Nephron (organoid): ENCODE measurements around the gene UCK1.
A peak's percentile ranks its signal among the peaks of the same experiment; 100 is the strongest.

Experiments
- H3K27ac Mint-ChIP-seq, 3 experiments: 2 replicates each; pipeline ENCODE4 v1.8.0; 2020; ENCODE audit warnings: mixed read lengths in 3 of 3, mild to moderate bottlenecking in 2 of 3, moderate library complexity in 1 of 3
- H3K27me3 Mint-ChIP-seq: 2 replicates; pipeline ENCODE4 v1.8.0; 2021; ENCODE audit warnings: low read depth, mild to moderate bottlenecking, moderate library complexity, mixed read lengths
- H3K36me3 Mint-ChIP-seq: 2 replicates; pipeline ENCODE4 v1.8.0; 2020; ENCODE audit warnings: low read depth, mixed read lengths
- H3K4me1 Mint-ChIP-seq: 2 replicates; pipeline ENCODE4 v1.8.0; 2020; ENCODE audit warnings: mixed read lengths
- H3K4me3 Mint-ChIP-seq, 3 experiments: 2 replicates each; pipeline ENCODE4 v1.8.0; 2020; ENCODE audit warnings: mild to moderate bottlenecking in 3 of 3, mixed read lengths in 3 of 3, moderate library complexity in 2 of 3
- H3K9me3 Mint-ChIP-seq: 2 replicates; pipeline ENCODE4 v1.8.0; 2020; ENCODE audit warnings: mixed read lengths
- TF ChIP-seq, protein P1 (sequence below), 3 experiments: fragments of 200-600 bp; sonication (generic); IDR thresholded peaks; one replicate each; pipeline ENCODE4 v1.5.0; 2021; ENCODE audit warnings: antibody characterized with exemption in 3 of 3; ENCODE audit not compliant: unreplicated experiment in 3 of 3

The UCK1 gene

DNA sequence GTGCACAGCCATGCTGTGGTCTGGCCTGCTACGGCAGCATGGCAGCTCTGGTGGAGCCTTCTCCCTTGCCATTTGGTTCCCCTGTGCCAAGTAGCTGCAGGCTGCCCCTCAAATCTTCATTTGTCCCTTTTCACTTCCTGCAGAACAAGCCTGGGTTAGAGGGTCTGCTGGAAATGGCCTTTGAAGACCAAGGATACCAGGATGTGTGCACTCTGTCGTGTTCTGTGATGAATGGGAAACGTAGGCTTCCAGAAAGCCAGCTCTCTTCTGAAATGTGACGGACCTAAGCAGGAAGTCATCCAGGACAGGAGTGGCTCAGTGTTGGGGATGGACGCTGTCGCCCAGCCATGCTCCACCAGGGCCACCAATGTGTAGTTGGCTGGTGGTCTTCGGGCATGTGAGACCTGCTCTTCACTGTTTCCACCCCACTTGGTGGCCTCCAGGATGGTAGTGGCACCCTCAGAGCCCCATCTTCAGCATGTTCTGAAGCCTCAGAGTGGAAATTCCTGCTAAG, 31.8 kb downstream of the UCK1 start:
- no peaks in the 10 kb centered on the region for H3K9me3 Mint-ChIP-seq
- H3K36me3 Mint-ChIP-seq: peaks cover 52% of the 10 kb centered on the region
- H3K4me3 Mint-ChIP-seq: peak overlapping the region; percentile 27 to 58 (median 57)
- TF ChIP-seq, protein P1, sequence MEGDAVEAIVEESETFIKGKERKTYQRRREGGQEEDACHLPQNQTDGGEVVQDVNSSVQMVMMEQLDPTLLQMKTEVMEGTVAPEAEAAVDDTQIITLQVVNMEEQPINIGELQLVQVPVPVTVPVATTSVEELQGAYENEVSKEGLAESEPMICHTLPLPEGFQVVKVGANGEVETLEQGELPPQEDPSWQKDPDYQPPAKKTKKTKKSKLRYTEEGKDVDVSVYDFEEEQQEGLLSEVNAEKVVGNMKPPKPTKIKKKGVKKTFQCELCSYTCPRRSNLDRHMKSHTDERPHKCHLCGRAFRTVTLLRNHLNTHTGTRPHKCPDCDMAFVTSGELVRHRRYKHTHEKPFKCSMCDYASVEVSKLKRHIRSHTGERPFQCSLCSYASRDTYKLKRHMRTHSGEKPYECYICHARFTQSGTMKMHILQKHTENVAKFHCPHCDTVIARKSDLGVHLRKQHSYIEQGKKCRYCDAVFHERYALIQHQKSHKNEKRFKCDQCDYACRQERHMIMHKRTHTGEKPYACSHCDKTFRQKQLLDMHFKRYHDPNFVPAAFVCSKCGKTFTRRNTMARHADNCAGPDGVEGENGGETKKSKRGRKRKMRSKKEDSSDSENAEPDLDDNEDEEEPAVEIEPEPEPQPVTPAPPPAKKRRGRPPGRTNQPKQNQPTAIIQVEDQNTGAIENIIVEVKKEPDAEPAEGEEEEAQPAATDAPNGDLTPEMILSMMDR (IDR thresholded peaks at IDR 0.05; ENCODE audit: unreplicated experiment in 3 of 3): no peak
- no peak overlapping the region for H3K27ac Mint-ChIP-seq
- peaks cover 10% of the 10 kb centered on the region for H3K4me1 Mint-ChIP-seq
- H3K27me3 Mint-ChIP-seq: no peaks in the 10 kb centered on the region

DNA sequence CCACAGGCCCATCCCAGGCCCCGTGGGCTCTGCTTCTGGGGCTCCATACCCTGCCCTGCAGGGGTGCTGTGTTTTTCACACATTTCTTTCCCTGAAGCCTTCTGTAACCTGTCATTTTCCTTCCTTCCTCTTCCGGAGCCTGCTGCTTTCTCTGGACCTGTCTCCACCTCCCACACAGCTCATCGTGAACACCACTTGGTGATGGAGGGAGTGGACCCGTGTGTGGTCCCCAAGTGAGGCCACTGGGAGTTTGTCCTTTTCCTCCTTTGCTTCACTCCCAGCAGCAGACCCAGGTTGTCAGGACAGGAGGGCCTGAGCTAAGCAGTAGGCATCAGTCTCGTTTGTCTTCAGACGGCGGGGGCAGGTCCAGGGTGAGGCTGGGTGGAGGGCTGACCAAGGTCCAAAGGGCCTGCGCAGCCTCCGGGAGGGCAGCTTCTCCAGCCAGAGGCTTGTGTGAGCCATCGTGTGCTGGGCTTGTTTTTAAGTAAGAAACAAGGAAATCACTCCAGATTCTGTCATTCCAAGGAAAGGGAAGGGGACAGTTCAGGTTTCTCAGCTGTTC, 34.1 kb downstream of the UCK1 start:
- H3K27me3 Mint-ChIP-seq: no peaks in the 10 kb centered on the region
- TF ChIP-seq, protein P1 (IDR thresholded peaks at IDR 0.05; ENCODE audit: unreplicated experiment in 3 of 3): no peak
- H3K4me3 Mint-ChIP-seq: no peak overlapping the region
- H3K4me1 Mint-ChIP-seq: no peaks in the 10 kb centered on the region
- H3K27ac Mint-ChIP-seq: peak overlapping the region in 1 of 3 experiments; percentile 50
- H3K9me3 Mint-ChIP-seq: no peaks in the 10 kb centered on the region
- H3K36me3 Mint-ChIP-seq: peaks cover 75% of the 10 kb centered on the region

DNA sequence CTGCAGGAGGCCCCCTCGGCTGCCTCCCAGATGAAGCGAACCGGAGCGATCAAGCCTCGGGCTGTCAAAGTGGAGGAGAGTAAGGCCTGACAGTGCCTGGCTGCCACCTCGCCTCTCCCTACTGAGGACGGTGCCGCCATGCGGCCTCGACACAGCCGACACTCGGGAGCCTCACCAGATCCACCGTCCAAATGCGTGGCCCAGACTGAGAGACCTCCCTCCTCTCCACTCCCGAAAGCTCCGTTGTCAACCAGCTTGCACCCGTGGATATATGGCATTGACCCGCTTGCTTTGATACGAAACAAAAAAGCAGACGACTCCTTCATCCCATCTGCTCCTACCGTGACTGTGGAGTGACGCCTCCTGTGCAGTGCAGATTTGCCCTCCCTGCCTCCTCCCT, 35.3 kb downstream of the UCK1 start:
- TF ChIP-seq, protein P1 (IDR thresholded peaks at IDR 0.05; ENCODE audit: unreplicated experiment in 3 of 3): no peak
- no peaks in the 10 kb centered on the region for H3K9me3 Mint-ChIP-seq
- H3K27ac Mint-ChIP-seq: no peak overlapping the region
- H3K36me3 Mint-ChIP-seq: peaks cover 80% of the 10 kb centered on the region
- no peaks in the 10 kb centered on the region for H3K4me1 Mint-ChIP-seq
- no peak overlapping the region for H3K4me3 Mint-ChIP-seq
- no peaks in the 10 kb centered on the region for H3K27me3 Mint-ChIP-seq

DNA sequence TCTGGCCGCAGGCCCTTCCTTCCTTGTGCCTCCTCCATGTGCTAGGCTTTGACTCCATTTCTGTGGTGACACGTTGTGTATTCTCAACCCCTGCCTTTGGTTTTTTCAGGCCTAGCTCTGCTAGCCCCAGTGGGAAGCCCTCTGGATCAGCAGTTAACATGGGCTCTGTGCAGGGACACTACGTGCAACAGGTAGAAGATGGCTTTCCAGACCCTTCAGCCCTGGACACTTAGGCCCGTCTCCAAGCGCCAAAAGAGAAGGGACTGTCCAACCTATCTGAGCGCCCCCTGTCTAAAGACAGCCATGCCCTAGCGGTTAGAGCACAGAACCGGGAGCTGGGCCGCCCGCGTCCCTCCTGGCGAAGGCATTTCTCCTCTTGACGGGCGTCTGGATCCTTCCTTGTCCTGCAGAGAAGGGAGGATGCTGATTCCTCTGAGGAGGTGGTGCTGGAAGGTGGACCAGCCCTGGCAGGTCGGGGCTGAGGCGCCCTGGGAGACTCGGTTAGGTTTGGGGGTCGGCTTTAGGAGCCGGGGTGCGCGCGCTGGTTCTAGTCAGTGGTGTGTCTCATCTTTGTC, 36.7 kb downstream of the UCK1 start:
- H3K4me3 Mint-ChIP-seq: no peak overlapping the region
- TF ChIP-seq, protein P1 (IDR thresholded peaks at IDR 0.05; ENCODE audit: unreplicated experiment in 3 of 3): no peak
- H3K27me3 Mint-ChIP-seq: no peaks in the 10 kb centered on the region
- H3K27ac Mint-ChIP-seq: no peak overlapping the region
- H3K9me3 Mint-ChIP-seq: no peaks in the 10 kb centered on the region
- no peaks in the 10 kb centered on the region for H3K4me1 Mint-ChIP-seq
- peaks cover 90% of the 10 kb centered on the region for H3K36me3 Mint-ChIP-seq

DNA sequence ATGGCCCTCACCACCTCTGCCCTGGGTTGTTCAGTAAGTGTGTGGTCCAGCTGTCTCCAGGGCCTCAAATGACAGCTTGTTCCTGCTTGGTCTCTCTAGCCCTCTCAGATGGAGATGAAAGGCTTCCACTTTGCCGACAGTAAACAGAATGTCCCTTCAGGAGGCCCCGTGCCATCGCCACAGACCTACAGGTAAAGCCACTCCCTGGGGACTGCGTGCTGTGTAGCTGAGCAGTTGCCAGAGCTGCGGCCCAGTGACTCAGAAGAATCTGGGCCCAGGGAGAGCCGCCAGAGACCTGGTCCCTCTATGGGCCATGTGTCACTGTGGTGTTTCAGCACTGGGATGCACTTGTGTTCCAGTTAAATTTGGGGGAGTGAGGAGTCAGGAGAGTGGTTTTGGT, 39.0 kb downstream of the UCK1 start:
- Mint-ChIP-seq H3K9me3 (no peaks in the 10 kb centered on the region), H3K27ac (no peak overlapping the region), H3K4me3 (no peak overlapping the region), H3K27me3 (no peaks in the 10 kb centered on the region), H3K4me1 (no peaks in the 10 kb centered on the region), H3K36me3 (peaks cover 93% of the 10 kb centered on the region)
- TF ChIP-seq, protein P1 (IDR thresholded peaks at IDR 0.05; ENCODE audit: unreplicated experiment in 3 of 3): no peak
